WERI-Rb-1 (cell line): ENCODE data around the gene RNF223.

Experiments
- DNase-seq: peaks from one replicate; pipeline ENCODE4 v3.0.0-alpha.2; 2020
- H3K27ac ChIP-seq: fragments of 250-450 bp; sonication (Bioruptor Pico); 2 replicates; pipeline ENCODE4 v1.5.1; 2020; ENCODE audit warnings: mild to moderate bottlenecking, moderate library complexity
- H3K27me3 ChIP-seq: fragments of 250-450 bp; sonication (Bioruptor Pico); 2 replicates; pipeline ENCODE4 v1.5.1; 2021; ENCODE audit warnings: mild to moderate bottlenecking, low read depth, moderate library complexity; ENCODE audit not compliant: insufficient read depth, severe bottlenecking
- H3K36me3 ChIP-seq: fragments of 250-450 bp; sonication (Bioruptor Pico); 2 replicates; pipeline ENCODE4 v1.5.1; 2020; ENCODE audit warnings: mild to moderate bottlenecking, moderate library complexity
- H3K4me3 ChIP-seq: 2 replicates; pipeline ENCODE4 v1.5.1; 2011; ENCODE audit warnings: low read depth, mild to moderate bottlenecking, control low read depth, low read length
- H3K9me3 ChIP-seq: fragments of 250-450 bp; sonication (Bioruptor Pico); 2 replicates; pipeline ENCODE4 v1.5.1; 2021; ENCODE audit warnings: mild to moderate bottlenecking, moderate library complexity; ENCODE audit not compliant: severe bottlenecking
- CTCF ChIP-seq: IDR thresholded peaks from 2 replicates; pipeline ENCODE4 v1.5.1; 2011; ENCODE audit warnings: low read depth, mild to moderate bottlenecking, control low read depth, inconsistent platforms, low read length

The RNF223 gene

GRCh38 chr1:1023700-1024099 is 50.4 kb downstream of the RNF223 start:
- Histone ChIP-seq H3K27me3 (no peaks in the 10 kb centered on the region), H3K4me3 (no peak overlapping the region), H3K36me3 (peaks cover 38% of the 10 kb centered on the region), H3K9me3 (no peaks in the 10 kb centered on the region), H3K27ac (no peak overlapping the region)
- TF ChIP-seq CTCF: no peak
- DNase-seq: no peak

DNA sequence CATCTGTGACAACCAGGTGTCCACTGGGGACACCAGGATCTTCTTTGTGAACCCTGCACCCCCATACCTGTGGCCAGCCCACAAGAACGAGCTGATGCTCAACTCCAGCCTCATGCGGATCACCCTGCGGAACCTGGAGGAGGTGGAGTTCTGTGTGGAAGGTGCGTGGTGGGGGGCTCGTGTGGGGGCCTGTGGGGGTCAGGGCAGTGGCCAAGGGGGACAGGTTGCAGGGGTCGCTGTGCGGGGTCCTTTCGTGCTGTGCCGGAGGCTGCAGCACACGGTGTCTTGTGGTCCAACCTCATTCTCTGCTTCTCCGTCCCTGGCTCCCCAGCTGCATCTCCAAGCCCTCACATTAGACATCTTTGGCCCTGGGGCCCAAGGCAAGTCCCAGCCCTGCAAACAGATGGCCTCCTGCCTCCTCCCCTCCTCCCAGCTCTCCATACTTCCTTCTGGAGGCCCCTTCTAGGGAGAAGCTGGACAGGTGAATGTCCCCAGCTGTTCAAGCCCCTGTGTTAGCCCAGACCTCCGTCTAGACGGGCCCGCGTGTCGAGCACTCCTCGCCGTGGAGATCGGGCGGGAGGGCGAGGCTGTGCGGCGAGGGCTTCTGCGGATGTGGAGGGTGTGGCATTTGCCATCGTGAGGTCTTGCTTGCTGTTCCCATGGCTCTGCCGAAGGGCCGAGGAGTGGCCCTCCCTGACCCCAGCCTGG is 51.6 kb downstream of the RNF223 start:
- peak; percentile 56 for DNase-seq
- Histone ChIP-seq H3K36me3 (peaks cover 33% of the 10 kb centered on the region), H3K27ac (peak overlapping the region; percentile 65), H3K27me3 (no peaks in the 10 kb centered on the region), H3K9me3 (no peaks in the 10 kb centered on the region), H3K4me3 (no peak overlapping the region)
- TF ChIP-seq CTCF: no peak

DNA sequence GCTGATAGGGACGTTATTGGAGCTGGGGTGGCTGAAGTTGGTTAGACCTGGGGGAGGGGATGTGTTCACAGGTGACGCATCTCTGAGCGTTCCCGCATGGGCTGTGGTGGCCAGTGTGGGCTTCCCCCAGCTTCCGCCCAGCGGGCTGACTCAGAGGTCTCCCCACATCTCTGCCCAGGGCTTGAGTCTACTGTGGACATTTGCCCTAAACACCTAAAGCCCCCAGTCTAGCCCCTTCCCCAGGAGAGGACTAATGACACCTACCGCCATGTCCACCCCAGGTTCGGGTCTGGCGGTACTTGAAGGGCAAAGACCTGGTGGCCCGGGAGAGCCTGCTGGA is 52.2 kb downstream of the RNF223 start:
- Histone ChIP-seq H3K9me3 (no peaks in the 10 kb centered on the region), H3K27me3 (no peaks in the 10 kb centered on the region), H3K4me3 (no peak overlapping the region), H3K27ac (peak overlapping the region; percentile 65), H3K36me3 (peaks cover 31% of the 10 kb centered on the region)
- no peak for DNase-seq
- TF ChIP-seq CTCF: no peak

DNA sequence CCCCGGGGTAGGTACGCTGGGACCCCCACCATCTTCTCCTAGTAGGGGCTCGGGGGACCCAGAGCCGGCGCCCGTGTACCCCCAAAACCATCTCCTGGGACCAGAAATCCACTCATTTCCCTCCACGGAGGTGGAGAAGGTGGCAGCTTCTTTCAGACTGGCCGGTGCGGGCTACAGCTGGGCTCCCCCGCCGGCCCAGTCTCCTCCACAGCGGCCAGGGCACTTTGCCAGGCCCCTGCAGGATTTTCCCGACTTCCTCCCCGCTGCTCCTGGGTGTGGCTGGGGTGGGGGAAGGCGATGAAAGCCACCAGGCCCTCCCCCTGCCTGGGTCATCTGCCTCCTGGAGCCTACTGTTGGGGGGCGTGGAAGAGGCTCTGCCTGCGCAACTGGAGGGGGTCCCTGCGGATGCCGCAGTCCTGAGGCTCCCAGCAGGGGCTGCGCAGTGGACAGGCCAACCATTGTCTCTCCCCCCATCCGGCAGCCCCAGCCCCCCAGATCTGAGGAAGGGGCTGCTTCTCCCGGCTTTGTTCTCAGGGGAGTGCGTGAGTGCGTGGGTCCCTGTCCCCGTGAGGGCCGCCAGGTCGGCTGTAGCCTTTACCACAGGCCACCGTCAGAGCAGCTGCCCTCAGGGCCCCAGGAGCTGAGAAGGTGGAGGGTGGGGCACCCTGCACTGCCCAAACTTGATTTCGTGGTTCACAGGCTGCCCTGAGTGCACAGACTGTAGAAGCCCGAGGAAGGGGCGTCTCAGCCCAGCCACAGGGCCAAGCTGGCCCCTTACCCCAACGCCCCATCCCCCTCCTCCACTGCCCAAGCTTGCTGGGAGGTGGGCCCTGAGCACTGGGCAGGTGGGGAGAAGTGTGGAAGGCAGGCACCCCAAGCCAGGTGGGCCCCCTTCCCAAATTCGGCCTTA is 52.8 kb downstream of the RNF223 start:
- Histone ChIP-seq H3K27ac (peak overlapping the region; percentile 65), H3K4me3 (peak overlapping the region; percentile 48), H3K27me3 (no peaks in the 10 kb centered on the region), H3K9me3 (no peaks in the 10 kb centered on the region), H3K36me3 (peaks cover 26% of the 10 kb centered on the region)
- TF ChIP-seq CTCF: no peak
- DNase-seq: peak; percentile 53
